HL-60/S4 treated with phorbol 12-myristate 13-acetate at 8.2 ng/mL for 4 days and 3 days (cell line): Measurements from ENCODE around the gene ZNF750.

Source experiments
- in situ Hi-C: fragments of 300-500 bp; cut with MboI; formaldehyde crosslinking; loops from 2 replicates; pipeline ENCODE4 v1.15.0; 2022; ENCODE audit warnings: low sequenced_read_pairs

ZNF750 gene

DNA sequence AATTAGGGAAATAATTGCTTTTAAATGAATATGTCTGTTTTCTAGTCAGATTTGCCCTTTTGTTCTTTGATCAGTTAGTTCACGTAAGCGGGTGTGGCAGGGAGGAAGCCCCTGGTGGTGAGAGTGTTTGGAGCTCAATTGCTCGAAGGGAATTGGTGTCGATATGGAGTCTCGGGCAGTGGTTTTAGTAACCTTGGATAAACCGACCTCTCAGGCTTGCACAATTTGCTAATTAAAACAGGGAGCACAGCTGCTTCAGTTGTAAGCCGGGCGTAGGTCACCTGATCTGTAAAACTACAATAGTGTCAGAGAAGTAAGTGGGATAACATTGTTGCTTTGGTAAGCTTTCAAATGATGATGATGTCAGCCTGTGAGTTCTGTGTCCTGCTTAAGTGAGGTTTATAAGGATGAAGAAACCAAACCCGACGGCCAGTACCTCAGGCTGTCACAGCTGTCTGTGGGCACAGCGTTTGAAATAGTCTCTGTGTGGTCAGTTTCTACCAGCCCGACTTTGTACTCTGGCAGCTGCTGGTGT is 2.9 kb downstream of the ZNF750 start:
- in situ Hi-C loops: no loop called here

DNA sequence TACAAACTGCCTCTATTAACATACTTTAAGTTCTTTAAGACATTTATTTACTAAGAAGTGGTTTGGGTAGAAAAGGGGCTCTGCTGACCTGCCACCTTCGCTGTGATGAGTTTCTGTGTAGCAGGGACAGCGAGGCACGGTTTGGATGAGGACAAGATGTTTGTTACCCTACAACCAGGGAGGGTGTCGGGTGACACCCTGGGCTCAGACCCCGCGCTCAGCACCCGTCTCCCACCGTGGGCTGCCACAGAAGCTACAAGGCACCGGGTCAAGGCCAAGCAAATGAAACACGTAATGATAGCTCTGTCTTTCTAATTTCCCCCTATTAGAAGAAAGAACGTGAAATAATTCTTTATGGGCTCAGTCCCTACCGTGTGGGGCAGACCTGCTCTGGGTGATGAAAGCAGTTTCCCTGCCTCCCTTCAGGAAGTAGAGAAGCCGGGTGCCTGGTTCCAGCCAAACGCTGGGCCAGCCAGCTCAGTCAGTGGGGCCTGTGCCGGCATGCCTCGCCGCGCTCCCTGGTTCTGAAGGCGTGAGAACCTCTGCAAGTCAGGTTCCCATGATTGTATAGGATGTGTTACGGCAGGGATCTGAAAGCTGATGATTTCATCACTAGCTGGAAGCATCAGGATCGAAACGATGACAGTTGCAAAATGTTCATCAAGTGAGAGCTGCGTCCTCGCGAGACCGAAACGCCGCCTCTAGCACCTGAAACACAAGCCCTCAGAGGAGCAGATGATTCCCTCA is 3.9 kb downstream of the ZNF750 start:
- in situ Hi-C loops: no loop called here

DNA sequence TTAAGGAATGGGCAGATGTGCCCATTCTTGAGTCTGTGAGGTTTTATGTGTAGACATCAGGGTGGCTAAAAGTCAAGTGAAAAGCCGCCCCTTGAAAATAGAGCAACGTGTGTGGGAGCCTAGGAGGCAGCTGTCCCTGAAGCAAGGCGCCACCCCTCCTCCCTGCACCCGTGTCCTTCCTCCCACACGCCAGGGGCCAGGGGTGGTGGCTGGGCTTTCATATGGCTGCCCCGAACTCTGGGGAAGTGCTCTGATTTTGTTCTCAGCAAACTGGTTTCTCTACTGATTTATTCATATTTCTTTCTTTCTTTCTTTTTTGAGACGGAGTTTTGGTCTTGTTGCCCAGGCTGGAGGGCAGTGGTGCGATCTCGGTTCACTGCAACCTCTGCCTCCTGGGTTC is 4.7 kb downstream of the ZNF750 start:
- in situ Hi-C loops: no loop called here

DNA sequence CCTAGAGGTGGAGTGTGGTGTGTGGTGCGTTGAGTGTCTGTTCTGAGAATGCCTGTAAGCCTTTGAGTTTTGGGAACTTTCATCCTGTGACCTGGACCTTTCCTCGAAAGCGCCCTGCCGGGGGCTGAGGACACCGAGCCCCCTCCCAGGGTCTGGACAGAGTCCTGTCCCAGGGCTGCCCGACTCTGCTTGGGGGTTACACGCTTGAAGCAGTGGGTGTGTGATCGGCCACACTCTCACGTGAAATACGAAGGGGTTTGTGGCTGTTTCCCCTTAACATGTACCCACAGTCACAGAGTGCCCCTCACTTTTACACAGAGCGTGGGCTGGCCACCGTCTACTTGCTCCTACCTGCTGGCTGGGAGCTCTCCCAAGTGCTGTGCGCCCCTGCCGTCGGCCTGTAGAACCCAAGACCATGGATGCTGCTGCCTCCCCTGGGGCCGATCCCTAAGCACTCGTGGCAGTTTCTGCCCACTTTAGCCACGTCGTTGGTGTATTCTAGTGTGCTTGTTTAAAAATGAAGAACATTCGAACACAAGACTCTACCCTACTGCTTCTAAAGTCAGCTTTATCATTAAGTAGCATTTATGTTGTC is 6.8 kb downstream of the ZNF750 start:
- in situ Hi-C loops: no loop called here

DNA sequence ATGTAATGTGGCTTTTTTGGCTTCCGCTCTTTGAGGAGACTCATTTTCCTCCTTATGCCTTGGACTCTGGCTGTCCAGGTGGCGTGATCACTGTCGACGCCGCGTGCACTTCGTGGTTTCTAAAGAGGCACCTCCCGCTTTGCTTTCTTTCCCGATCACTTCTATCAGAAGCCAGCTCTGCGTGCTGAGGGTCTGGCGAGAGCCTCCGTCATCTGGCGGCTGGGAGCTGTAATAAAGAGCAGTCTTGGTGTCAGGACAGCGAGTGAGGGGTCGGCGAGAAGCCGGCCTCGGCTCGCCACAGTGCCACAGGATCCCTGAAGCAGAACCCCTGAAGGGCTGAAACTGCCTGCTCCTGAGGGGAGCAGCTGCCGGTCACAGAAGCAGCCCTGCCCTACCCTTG is 7.4 kb downstream of the ZNF750 start:
- in situ Hi-C loops: no loop called here

DNA sequence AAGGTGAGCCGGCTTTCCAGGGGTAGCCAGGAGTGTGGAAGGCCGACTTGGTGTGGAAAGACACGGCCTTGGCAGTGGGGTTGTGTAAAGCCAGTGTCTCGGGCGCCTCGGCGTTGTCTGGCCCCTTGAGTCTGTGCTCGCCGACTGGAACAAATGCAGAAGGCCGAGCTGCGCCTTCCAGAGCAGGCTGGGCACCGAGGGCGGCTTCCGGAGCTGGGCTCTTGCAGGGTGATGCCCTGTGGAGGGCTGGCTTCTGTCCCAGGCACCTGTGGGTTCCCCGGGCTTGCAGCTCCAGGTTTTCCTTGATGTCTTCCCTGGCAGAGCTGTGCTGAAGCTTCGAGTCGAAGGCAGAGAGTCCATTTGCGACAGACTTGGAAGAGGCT is 8.0 kb downstream of the ZNF750 start:
- in situ Hi-C loops: no loop called here

DNA sequence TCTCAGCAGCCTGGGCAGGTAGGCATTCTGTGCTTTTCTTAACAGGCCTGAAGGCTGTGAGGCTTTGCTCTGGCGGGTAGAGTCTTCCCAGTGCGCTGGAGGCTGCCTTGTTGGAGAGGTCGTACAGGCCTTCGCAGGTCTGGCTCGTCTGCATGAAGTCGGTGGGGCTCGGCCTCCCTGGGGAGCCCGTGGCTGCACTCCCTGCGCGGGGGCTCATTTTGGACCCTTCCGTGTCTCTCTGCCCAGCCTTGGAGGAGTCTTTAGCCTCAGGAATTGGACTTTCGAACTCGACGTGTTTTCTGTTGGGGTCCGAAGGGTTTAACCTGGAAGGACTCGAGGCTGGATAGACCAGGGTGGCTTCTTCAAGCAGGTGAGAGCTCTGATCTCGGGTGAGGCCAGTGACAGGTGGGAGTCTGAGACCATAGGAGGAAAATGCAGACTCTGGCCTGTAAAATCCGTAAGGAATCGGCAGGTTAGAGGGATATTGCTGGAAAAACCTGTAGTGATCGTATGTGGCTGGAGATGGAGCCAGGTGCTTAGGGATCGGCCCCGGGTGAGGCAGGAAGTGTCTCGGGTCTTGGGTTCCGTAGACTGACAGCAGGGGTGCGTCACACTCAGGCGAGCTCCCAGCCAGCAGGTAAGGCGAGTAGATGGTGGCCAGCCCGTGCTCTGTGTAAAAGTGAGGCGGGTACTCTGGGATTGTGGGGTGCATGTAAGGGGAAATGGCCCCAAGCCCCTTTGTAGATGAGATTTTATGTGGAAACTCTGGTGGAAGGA is 8.6 kb downstream of the ZNF750 start:
- in situ Hi-C loops: no loop called here

DNA sequence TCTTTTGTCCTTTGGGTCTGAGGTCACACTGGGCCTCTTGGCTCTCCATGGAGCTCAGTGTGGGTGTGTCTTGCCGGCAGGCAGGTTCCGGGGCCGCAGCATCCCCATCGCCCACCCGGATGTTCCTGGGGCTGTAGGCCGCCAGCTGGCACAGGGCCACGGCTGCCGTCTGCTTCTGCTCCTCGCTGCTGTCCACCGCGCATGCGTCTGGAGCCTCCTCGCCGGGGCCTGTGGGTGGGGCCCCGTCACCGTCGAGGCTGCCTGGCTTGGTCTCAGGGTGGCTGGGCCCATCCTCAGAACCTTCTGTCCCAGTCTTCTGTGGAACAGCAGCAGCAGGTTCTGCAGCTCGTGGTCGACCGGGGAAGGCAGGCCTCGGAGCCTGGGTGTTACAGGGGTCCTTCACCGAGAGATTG is 9.6 kb downstream of the ZNF750 start:
- in situ Hi-C loops: no loop called here

DNA sequence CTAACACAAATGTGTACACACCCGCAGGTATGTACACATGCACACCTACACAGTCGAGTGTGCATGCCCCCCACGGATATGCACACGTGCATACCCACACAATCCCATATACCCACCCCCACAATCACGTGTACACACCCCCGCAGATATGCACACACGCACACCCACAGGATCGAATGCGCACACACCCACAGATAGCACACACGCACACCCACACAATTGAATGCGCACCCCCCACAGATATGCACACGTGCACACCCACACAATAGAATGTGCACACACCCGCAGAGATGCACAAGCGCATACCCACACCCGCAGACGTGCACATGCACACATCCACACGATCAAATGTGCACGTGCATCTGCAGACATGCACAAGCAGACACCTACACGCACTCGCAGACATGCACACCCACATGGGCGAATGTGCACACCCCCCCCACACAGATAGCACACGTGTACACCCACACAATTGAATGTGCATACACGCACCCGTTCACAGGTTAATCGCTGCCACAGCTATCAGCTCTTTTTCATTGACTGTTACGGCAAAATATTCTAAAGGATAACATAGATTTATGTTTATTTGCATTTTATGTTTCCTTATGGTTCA is 10.8 kb downstream of the ZNF750 start:
- in situ Hi-C loops: no loop called here

DNA sequence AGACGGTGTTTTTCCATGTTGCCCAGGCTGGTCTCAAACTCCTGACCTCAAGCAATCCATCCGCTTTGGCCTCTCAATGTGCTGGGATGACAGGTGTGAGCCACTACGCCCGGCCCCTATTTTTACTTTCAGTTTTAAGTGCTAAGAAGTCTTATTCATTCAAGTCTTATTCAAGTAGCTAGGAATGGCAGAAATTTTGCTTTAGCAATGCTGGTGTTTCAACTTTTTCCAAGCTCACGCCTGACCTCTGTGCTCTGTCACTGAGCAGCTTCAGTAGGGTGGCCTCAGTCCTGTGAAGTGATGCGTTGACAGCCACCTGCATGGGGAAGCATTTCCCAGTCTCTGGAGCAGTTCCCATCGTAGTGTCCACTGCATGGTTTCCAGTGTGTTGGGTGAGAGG is 12.9 kb downstream of the ZNF750 start:
- in situ Hi-C loops: no loop called here

DNA sequence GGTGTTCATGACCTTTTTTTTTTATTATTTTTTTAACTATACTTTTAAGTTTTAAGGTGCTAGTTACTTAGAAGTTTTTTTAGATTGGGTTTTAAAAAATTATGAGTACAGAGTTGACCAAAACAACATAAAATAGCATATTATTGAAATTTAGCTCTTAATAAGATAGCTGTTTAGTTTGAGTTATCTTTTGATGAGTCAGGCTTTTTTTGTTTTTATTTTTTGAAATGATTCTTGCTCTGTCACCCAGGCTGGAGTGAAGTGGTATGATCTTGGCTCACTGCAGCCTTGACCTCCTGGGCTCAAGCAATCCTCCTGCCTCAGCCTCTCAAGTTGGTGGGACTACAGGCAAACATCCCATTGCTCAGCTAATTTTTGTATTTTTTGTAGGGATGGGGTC is 13.6 kb downstream of the ZNF750 start:
- in situ Hi-C loops: no loop called here

DNA sequence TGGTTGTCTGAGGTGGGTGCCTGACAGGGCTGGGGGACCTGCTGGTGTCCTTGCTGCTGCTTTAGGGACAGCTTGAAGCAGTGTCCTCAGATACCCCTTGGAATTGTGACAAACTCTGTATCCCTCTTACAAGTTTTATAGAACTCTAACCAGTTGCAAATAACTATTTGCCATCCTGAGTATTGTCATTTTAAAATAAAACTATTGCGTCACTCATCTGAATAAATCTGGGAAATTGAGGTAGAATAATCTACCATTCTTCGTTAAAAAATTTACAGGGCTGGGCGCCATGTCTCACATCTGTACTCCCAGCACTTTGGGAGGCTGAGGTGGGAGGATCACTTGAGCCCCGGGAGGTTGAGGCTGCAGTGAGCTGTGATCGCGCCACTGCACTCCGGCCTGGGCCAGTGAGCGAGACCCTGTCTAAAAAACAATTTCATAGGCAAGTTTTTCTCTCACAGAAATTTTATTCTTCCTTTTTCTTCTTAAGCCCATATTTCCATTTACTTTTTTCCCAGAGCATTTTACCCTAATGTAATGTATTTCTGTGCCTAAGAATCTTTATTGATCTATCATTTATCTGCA is 14.2 kb downstream of the ZNF750 start:
- in situ Hi-C loops: no loop called here

DNA sequence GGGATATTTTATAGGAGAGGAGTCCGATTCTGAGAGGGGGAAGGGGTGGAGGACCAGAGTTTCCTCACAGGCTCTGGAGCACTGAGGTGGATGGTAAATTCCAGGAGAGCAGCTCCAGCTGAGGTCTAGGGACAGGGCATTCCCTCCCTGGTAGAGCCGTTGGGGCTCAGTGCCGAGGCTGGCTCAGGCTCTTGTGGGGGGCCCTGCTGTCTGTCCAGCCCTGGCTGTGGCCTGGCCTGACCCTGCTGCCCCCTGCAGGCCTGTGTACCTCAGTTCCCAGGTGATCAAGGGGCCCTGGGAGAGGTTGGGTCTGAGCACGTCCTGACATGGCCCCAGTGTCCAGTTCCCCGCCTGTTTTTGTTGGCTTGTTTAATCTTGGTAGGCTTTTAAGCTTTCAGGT is 16.8 kb downstream of the ZNF750 start:
- in situ Hi-C loops: no loop called here

DNA sequence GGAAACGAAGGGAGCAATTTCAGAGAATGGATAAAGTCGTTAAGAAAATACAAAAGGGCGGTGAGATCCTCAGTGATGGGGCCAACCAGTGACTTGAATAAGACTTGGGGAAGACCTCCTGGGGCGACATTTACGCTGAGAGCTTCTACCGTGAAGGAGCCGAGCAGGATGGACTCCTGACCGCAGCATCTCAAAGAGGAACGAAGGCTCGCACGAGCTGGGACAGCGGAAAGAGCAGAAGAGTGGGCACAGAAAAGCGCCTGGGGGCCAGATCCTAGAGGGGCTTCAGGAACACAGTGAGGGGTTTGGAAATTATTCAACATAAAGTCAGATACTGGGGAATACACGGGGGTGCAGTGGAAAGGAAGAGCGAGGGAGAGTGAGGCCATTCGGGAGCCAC is 17.5 kb downstream of the ZNF750 start:
- in situ Hi-C loops: no loop called here

DNA sequence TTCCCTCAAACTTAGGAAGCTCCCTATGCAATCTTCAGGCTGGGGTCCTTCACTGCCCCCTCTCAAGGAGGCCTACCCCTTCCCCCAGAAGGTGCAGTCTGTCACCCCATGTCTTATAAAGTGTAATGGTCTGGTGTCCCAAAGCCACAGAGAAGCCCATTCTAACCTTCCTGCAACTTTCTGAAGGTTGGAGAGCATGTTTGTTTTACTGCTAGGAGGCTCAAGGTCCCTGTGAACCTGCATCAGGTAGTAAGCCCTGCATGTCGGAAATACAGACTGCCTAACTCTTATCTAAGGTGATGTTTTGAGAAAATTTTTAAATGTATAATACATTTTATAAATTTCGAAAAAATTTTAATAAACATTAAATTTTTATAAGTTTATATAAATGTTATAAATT is 18.3 kb downstream of the ZNF750 start:
- in situ Hi-C loops: no loop called here

DNA sequence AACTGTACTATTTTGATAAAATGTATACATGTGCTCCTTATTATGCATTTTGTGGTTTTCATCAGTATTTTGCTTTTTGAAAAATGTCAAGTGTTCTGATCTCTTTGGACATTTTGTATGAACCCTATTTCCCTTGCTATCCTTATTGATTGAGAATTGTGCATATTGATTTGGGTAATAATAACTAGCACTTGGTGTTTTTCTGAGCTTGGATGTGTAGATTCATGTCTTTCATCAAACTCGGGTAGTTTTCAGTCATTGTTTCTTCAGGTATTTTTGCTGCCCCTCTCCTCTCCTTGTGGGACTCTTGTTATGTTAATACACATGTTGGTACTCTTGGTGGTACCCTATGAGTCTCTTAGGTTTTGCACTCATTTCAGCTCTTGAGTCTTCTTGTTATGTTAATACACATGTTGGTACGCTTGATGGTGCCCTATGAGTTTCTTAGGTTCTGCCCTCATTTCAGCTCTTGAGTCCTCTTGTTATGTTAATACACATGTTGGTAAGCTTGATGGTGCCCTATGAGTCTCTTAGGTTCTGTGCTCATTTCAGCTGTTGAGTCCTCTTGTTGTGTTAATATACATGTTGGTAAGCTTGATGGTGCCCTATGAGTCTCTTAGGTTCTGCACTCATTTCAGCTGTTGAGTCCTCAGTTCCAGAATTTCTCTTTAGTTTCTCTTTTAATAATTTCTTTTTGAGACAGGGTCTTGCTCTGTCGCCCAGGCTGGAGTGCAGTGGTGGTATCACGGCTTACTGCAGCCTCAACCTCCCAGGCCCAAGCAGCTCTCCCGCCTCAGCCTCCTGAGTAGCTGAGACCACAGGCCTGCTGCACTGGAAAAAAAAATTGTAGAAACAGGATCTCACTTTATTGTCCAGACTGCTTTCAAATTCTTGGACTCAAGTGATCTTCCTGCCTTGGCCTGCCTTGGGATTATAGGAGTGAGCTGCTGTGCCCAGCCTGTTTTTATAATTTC is 19.3 kb downstream of the ZNF750 start:
- in situ Hi-C loops: no loop called here

DNA sequence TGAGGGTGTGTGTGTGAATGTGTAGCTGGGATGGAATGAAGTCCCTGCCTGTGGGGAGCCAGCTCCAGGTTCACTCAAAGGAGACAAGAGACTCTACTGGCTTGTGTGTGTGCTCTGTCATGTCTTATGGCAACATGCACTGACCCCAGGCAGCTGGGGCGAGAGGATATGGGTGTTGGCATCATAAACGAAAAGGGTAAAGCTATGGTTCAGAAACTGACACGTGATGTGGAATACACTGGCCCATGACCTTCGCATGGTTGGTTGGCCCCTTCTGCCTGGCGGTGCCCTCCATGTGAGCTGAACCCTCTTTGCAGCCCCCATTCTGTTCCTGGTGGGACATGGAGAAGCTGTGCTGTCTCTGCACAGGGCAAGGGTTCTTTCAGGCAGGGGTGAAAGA is 21.9 kb downstream of the ZNF750 start:
- in situ Hi-C loops: no loop called here

DNA sequence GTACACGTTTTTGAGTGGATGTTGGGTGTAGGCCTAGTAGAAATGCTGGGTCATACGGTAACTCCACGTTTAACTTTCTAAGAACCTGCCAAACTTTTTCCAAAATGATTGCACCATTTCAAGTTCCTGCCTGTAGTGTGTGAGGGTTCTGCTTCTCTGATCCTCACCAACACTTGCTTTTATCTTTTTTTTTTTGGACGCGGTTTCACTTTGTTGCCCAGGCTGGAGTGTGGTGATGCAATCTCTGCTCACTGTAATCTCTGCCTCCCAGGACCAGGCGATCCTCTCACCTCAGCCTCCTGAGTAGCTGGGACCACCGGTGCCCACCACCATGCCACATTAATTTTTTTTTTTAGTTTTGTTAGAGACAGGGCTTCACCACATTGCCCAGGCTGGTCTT is 23.5 kb downstream of the ZNF750 start:
- in situ Hi-C loops: no loop called here

DNA sequence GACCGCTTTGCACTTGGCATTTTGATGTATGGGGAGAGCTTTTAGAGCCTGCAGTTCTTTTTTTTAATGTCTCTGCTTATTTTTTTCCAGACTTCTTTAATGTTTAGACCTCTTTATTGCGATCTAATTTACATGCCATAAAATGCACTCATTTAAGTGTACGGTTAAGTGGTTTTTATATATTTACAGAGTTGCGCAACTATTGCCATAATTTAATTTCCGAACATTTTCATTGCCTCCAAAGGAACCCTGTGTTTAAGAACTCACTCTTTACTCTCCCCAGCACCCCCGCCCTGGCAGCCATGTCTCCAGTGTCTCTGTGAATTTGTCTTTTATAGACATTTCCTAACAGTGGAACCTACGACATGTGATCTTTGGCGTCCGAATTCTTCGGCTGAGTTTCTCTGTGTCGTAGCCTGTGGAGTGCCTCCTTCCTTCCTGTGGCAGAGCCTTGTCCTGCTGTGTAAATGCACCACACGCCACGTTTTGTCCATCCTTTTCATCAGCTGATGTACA is 24.0 kb downstream of the ZNF750 start:
- in situ Hi-C loops: no loop called here

DNA sequence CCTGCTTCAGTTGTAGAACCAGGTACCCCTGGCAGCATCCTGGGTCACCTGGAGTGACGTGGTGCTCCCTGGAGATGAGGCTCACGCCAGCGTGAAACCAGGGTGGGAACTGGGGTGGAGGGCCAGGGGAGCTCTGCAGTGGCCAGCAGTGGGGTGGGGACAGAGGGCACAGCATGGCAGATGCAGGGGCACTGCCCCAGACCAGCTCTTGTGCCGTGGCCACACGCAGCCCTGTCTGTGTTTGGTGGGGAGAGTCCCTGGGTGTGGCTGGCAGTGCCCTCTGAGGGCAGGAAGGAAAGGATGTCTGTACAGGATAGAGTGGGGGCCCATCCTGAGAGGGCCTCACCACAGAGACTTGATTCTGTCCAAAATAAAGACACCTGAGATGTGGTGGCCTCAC is 24.5 kb downstream of the ZNF750 start:
- in situ Hi-C loops: no loop called here
